IMR-90 (cell line): Measurements from ENCODE around the gene SPATA9.

ENCODE experiments used
- CEBPB ChIP-seq: IDR thresholded peaks from 2 replicates; pipeline ENCODE4 v1.6.1; 2012; ENCODE audit warnings: low read depth, low read length, improper control_type of control experiment
- CTCF ChIP-seq: conservative IDR thresholded peaks from 2 replicates; pipeline ENCODE4 v1.5.1; 2012; ENCODE audit warnings: mild to moderate bottlenecking, low read depth, low read length, improper control_type of control experiment
- POLR2A ChIP-seq: IDR thresholded peaks from 2 replicates; pipeline ENCODE4 v1.6.1; 2012; ENCODE audit warnings: mild to moderate bottlenecking, low read depth, low read length

- TF ChIP-seq CTCF (no peak), POLR2A (no peak), CEBPB (no peak)
Observed at GRCh38 chr5:95709967-95710650, 27.3 kb upstream of the SPATA9 start.
